Measurements from ENCODE around the gene TRIM45. TPM values are rescaled to one million over a fixed set of nuclear protein-coding genes. Genes with fewer than 3 reads are reported as not detected.

TRIM45 gene
- total RNA-seq, 1 donor from 2014 or later, result 15.7 TPM

DNA sequence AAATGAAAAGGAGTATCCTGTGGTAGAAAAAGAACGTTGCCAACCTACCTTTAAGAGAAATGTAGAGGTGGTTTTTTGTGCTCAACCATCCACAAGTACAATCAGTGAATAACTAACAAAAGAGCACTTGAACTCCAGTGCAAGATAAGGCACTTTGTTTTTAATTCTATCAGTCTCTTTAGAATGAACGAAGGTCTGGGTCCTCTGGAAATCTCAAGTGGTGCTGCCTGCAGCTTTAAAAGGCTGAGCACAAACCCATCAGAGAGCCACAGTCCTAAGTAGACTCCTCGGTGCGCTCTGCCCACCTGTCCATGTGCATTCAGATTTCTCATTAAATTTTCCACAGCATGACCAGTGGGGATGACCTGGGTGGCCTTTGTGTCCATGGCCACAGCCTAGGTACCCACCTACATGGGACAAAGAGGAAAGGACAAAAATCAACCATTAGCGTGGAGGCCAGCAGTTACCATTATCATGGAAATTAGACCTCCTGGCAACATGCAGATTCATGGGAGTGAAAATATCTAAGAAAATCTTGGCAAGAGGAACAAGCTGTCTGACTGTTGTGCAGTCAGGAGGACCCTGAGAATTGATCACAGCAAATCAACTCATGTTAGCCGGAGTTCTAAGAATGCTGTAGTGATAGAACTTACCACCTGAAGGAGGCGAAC, 9.4 kb downstream of the TRIM45 start:
- no peak overlapping the region for H3K9ac ChIP-seq
- no peak for DNase-seq (ENCODE audit: low spot score)
- H3K27ac ChIP-seq, result no peak overlapping the region
- H3K9me3 ChIP-seq (ENCODE audit: low read depth), result no peaks in the 10 kb centered on the region
- H3K36me3 ChIP-seq, result peaks cover 27% of the 10 kb centered on the region
- H3K27me3 ChIP-seq, result no peaks in the 10 kb centered on the region
- no peaks in the 10 kb centered on the region for H3F3A ChIP-seq (ENCODE audit: low read depth)
- H3K27ac Mint-ChIP-seq, result peak overlapping the region; percentile 16
- H3K79me2 ChIP-seq (ENCODE audit: low read depth), result no peaks in the 10 kb centered on the region
- no peak for TF ChIP-seq EZH2phosphoT487 (IDR thresholded peaks at IDR 0.05)
- TF ChIP-seq, protein P1, sequence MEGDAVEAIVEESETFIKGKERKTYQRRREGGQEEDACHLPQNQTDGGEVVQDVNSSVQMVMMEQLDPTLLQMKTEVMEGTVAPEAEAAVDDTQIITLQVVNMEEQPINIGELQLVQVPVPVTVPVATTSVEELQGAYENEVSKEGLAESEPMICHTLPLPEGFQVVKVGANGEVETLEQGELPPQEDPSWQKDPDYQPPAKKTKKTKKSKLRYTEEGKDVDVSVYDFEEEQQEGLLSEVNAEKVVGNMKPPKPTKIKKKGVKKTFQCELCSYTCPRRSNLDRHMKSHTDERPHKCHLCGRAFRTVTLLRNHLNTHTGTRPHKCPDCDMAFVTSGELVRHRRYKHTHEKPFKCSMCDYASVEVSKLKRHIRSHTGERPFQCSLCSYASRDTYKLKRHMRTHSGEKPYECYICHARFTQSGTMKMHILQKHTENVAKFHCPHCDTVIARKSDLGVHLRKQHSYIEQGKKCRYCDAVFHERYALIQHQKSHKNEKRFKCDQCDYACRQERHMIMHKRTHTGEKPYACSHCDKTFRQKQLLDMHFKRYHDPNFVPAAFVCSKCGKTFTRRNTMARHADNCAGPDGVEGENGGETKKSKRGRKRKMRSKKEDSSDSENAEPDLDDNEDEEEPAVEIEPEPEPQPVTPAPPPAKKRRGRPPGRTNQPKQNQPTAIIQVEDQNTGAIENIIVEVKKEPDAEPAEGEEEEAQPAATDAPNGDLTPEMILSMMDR (IDR thresholded peaks at IDR 0.05), result no peak
- no peak for TF ChIP-seq EZH2 (IDR thresholded peaks at IDR 0.05)
- H3K4me1 Mint-ChIP-seq, result peaks cover 5% of the 10 kb centered on the region
- H3K27me3 Mint-ChIP-seq (ENCODE audit: insufficient read depth, low read depth), result peaks cover 2% of the 10 kb centered on the region
- no peak overlapping the region for H2AFZ ChIP-seq (replicated peaks)
- H3K9me3 Mint-ChIP-seq, result no peaks in the 10 kb centered on the region
- H3K4me3 ChIP-seq, result no peak overlapping the region
- no peaks in the 10 kb centered on the region for H4K20me1 ChIP-seq (ENCODE audit: low read depth)
- H3K4me2 ChIP-seq, result no peak overlapping the region
- H3K36me3 Mint-ChIP-seq, result peaks cover 57% of the 10 kb centered on the region
- H3K4me3 Mint-ChIP-seq, result no peak overlapping the region
- H3K4me1 ChIP-seq, result no peaks in the 10 kb centered on the region

DNA sequence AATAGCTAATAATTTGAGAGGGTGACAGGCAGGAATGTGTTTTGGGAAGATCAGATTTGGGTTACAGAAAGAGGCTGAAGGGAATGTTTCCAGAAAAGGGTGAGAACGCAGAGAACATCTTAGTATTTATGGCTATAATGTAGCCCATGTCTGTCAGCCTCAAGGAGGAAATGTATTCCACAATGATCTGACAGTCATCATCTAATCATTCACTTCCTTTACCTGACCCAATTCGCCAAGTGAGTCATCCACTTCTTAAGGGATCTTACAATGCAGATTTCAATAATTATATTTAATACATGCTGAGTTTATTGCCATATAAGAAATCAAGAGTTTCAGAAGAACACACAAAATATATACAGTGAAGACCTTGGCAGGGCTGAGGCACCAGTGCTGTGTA, 10.8 kb downstream of the TRIM45 start:
- Histone ChIP-seq H3K4me2 (no peak overlapping the region), H3K9ac (no peak overlapping the region), H2AFZ (replicated peaks) (no peak overlapping the region), H3K9me3 (ENCODE audit: low read depth) (no peaks in the 10 kb centered on the region), H3K79me2 (ENCODE audit: low read depth) (no peaks in the 10 kb centered on the region), H3K4me3 (no peak overlapping the region), H3K36me3 (peaks cover 22% of the 10 kb centered on the region), H3K4me1 (no peaks in the 10 kb centered on the region), H3K27ac (no peak overlapping the region), H3F3A (ENCODE audit: low read depth) (no peaks in the 10 kb centered on the region), H4K20me1 (ENCODE audit: low read depth) (no peaks in the 10 kb centered on the region), H3K27me3 (no peaks in the 10 kb centered on the region)
- no peak overlapping the region for H3K27ac Mint-ChIP-seq
- H3K4me1 Mint-ChIP-seq, result peaks cover 5% of the 10 kb centered on the region
- H3K9me3 Mint-ChIP-seq, result no peaks in the 10 kb centered on the region
- peaks cover 2% of the 10 kb centered on the region for H3K27me3 Mint-ChIP-seq (ENCODE audit: insufficient read depth, low read depth)
- no peak overlapping the region for H3K4me3 Mint-ChIP-seq
- no peak for DNase-seq (ENCODE audit: low spot score)
- TF ChIP-seq EZH2 (IDR thresholded peaks at IDR 0.05), result no peak
- TF ChIP-seq EZH2phosphoT487 (IDR thresholded peaks at IDR 0.05), result no peak
- TF ChIP-seq, protein P1 (IDR thresholded peaks at IDR 0.05), result no peak
- H3K36me3 Mint-ChIP-seq, result peaks cover 55% of the 10 kb centered on the region

GRCh38 chr1:117107364-117107763, 14.2 kb downstream of the TRIM45 start:
- H3K27ac ChIP-seq, result no peak overlapping the region
- no peaks in the 10 kb centered on the region for H3F3A ChIP-seq (ENCODE audit: low read depth)
- H3K27me3 Mint-ChIP-seq (ENCODE audit: insufficient read depth, low read depth), result peaks cover 2% of the 10 kb centered on the region
- no peak overlapping the region for H3K9ac ChIP-seq
- H3K4me1 ChIP-seq, result no peaks in the 10 kb centered on the region
- H3K36me3 Mint-ChIP-seq, result peaks cover 53% of the 10 kb centered on the region
- H3K79me2 ChIP-seq (ENCODE audit: low read depth), result no peaks in the 10 kb centered on the region
- no peak overlapping the region for H2AFZ ChIP-seq (replicated peaks)
- no peak overlapping the region for H3K4me2 ChIP-seq
- H3K4me3 Mint-ChIP-seq, result no peak overlapping the region
- no peaks in the 10 kb centered on the region for H3K9me3 ChIP-seq (ENCODE audit: low read depth)
- peaks cover 2% of the 10 kb centered on the region for H3K4me1 Mint-ChIP-seq
- DNase-seq (ENCODE audit: low spot score), result no peak
- H3K36me3 ChIP-seq, result peaks cover 4% of the 10 kb centered on the region
- H3K27me3 ChIP-seq, result no peaks in the 10 kb centered on the region
- H4K20me1 ChIP-seq (ENCODE audit: low read depth), result no peaks in the 10 kb centered on the region
- H3K9me3 Mint-ChIP-seq, result no peaks in the 10 kb centered on the region
- no peak overlapping the region for H3K4me3 ChIP-seq
- TF ChIP-seq EZH2 (IDR thresholded peaks at IDR 0.05) (no peak), EZH2phosphoT487 (IDR thresholded peaks at IDR 0.05) (no peak)
- TF ChIP-seq, protein P1 (IDR thresholded peaks at IDR 0.05), result no peak
- no peak overlapping the region for H3K27ac Mint-ChIP-seq

All from neural progenitor cell (in vitro differentiated cells).